Loucy (cell line): ENCODE results near the gene RASSF4.

ENCODE experiments used
- H2AFZ ChIP-seq: fragments of 200-600 bp; sonication (generic); 2 replicates; pipeline ENCODE4 v1.6.0; 2016; ENCODE audit warnings: antibody characterized with exemption, mild to moderate bottlenecking, low read length, moderate library complexity
- H3F3A ChIP-seq: fragments of 200-600 bp; 2 replicates; pipeline ENCODE4 v1.6.0; 2016; ENCODE audit warnings: antibody characterized with exemption, low read depth, mild to moderate bottlenecking
- H3K27me3 ChIP-seq: fragments of 200-600 bp; sonication (generic); 2 replicates; pipeline ENCODE4 v1.6.1; 2014; ENCODE audit warnings: low read length, mild to moderate bottlenecking; ENCODE audit not compliant: insufficient read depth, poor library complexity, severe bottlenecking
- H3K36me3 ChIP-seq: fragments of 200-600 bp; sonication (generic); 2 replicates; pipeline ENCODE4 v1.6.1; 2016; ENCODE audit warnings: low read length; ENCODE audit not compliant: insufficient read depth
- H3K4me1 ChIP-seq: fragments of 200-600 bp; sonication (generic); 2 replicates; pipeline ENCODE4 v1.5.1; 2014; ENCODE audit warnings: low read length, mild to moderate bottlenecking; ENCODE audit not compliant: insufficient read depth, poor library complexity, severe bottlenecking
- H3K4me2 ChIP-seq: fragments of 200-600 bp; sonication (generic); 2 replicates; pipeline ENCODE4 v1.6.0; 2014; ENCODE audit warnings: antibody characterized with exemption, low read length, low read depth, mild to moderate bottlenecking; ENCODE audit not compliant: poor library complexity, severe bottlenecking
- H3K4me3 ChIP-seq: fragments of 200-600 bp; sonication (generic); 2 replicates; pipeline ENCODE4 v1.5.1; 2014; ENCODE audit warnings: low read length, mild to moderate bottlenecking, mixed read lengths; ENCODE audit not compliant: poor library complexity, severe bottlenecking
- H3K79me2 ChIP-seq: fragments of 200-600 bp; sonication (generic); 2 replicates; pipeline ENCODE4 v1.6.1; 2014; ENCODE audit warnings: low read length; ENCODE audit not compliant: insufficient read depth
- H3K9ac ChIP-seq: fragments of 200-600 bp; sonication (generic); 2 replicates; pipeline ENCODE4 v1.6.0; 2014; ENCODE audit warnings: mild to moderate bottlenecking, low read depth, low read length, moderate library complexity; ENCODE audit not compliant: poor library complexity, severe bottlenecking
- H3K9me2 ChIP-seq: fragments of 200-600 bp; sonication (generic); replicated peaks from 2 replicates; pipeline ENCODE4 v1.6.1; 2016; ENCODE audit warnings: low read depth, low read length, mixed read lengths
- H3K9me3 ChIP-seq: fragments of 200-600 bp; sonication (generic); 2 replicates; pipeline ENCODE4 v1.6.1; 2014; ENCODE audit warnings: mild to moderate bottlenecking, antibody characterized with exemption, low read length, low read depth; ENCODE audit not compliant: insufficient read depth
- H4K20me1 ChIP-seq: fragments of 200-600 bp; sonication (generic); 2 replicates; pipeline ENCODE4 v1.6.0; 2014; ENCODE audit warnings: antibody characterized with exemption, low read length, mild to moderate bottlenecking; ENCODE audit not compliant: insufficient read depth, poor library complexity, severe bottlenecking
- CTCF ChIP-seq: fragments of 200-600 bp; sonication (generic); conservative IDR thresholded peaks from 2 replicates; pipeline ENCODE4 v1.5.1; 2014; ENCODE audit warnings: mild to moderate bottlenecking, antibody characterized with exemption, low read length
- EZH2phosphoT487 ChIP-seq: fragments of 200-600 bp; IDR thresholded peaks from 2 replicates; pipeline ENCODE4 v1.6.1; 2018; ENCODE audit warnings: antibody characterized with exemption, mild to moderate bottlenecking, moderate library complexity, borderline replicate concordance

The RASSF4 gene

DNA sequence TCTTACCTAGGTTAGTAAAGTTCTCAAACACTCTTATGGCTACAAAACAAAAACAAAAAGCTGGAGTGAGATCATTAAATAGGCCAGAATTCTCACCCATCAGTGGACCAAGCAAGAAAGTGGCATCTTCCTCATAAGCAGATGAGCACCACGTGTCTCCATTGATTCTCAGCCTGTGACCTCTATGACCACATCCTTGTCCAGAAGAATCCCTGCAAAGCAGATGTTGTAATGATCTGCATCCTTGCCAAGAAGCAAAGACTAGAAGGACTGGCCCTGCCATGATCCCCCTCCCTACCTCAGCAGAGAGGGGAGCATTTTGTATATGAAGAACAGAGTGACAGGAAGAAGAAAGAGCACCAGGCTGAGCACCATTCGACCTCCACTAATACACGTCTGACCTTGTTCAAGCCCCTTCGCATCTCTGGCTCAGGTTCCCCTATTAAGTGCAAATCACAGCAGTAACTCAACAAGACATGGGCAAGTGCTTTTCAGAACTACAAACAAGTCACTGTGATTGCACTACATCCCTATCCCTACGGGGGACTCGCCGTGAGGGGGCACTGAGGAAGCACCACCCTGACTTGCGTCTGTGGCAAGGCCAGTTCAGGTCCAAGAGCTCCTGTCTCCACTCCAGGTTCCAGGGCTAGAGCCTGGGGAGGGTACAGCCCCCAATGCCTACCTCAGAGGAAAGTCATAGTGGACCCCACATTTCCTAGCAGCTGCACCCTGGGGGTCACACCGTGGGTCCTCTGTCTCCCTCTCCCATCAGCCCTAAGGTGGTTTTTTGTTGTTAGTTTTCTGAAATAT is 22.2 kb upstream of the RASSF4 start:
- no peak overlapping the region for H3K4me2 ChIP-seq
- no peaks in the 10 kb centered on the region for H3K9me3 ChIP-seq
- H3K27me3 ChIP-seq: no peaks in the 10 kb centered on the region
- H3K9ac ChIP-seq: no peak overlapping the region
- H3K79me2 ChIP-seq: no peaks in the 10 kb centered on the region
- no peaks in the 10 kb centered on the region for H3K36me3 ChIP-seq
- H2AFZ ChIP-seq: no peak overlapping the region
- TF ChIP-seq CTCF (no peak), EZH2phosphoT487 (no peak)
- H3K4me1 ChIP-seq: peaks cover 32% of the 10 kb centered on the region
- H3K9me2 ChIP-seq: no peaks in the 10 kb centered on the region
- H3K4me3 ChIP-seq: no peak overlapping the region
- no peaks in the 10 kb centered on the region for H4K20me1 ChIP-seq
- no peaks in the 10 kb centered on the region for H3F3A ChIP-seq

DNA sequence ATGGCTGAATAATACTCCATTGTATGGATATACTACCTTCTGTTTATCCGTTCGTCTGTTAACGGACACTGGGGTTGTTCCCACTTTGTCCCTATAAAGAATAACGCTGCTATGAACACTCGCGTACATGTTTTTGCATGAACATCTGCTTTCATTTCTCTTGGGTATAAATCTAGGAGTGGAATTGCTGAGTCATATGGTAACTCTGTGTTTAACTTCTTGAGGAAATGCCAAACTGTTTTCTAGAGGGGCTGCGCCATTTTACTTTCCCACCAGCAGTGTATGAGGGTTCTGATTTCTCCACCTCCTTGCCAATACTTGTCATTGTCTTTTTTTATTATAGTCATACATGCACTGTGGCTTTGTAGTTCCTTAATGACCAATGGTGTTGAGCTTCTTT is 20.6 kb upstream of the RASSF4 start:
- H3K9me3 ChIP-seq: 0 out of 2 replicates have a peak, but pooled peaks cover 1% of the 10 kb centered on the region
- H3K9me2 ChIP-seq: no peaks in the 10 kb centered on the region
- H4K20me1 ChIP-seq: no peaks in the 10 kb centered on the region
- no peaks in the 10 kb centered on the region for H3K79me2 ChIP-seq
- no peak overlapping the region for H3K9ac ChIP-seq
- no peaks in the 10 kb centered on the region for H3K36me3 ChIP-seq
- H2AFZ ChIP-seq: no peak overlapping the region
- no peak overlapping the region for H3K4me2 ChIP-seq
- H3K4me1 ChIP-seq: peaks cover 23% of the 10 kb centered on the region
- no peaks in the 10 kb centered on the region for H3K27me3 ChIP-seq
- no peak overlapping the region for H3K4me3 ChIP-seq
- no peak for TF ChIP-seq EZH2phosphoT487
- no peaks in the 10 kb centered on the region for H3F3A ChIP-seq

DNA sequence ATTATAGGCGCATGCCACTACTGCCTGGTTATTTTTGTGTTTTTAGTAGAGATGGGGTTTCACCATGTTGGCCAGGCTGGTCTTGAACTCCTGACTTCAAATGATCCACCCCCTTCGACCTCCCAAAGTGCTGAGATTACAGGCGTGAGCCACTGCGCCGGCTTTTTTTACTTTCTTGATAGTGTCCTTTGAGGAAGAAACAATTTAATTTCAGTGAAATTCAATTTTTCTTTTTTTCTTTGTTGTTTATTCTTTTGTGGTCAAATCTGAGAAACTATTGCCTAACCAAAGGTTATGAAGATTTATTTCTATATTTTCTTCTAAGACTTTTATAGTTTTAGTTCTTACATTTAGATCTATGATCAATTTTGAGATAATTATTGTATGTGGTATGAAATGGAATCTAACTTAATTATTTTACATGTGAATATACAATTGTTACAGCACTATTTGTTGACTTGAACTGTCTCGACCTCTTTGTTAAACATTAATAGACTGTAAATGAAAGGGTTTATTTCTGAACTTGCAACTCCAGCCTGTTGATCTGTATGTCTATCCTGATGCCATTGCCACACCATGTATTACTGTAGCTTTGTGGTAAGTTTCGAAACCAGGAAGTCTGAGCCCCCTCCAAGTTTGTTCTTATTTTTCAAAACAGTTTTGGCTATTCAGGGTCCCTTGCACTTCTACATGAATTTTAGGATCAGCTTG is 19.8 kb upstream of the RASSF4 start:
- H3K79me2 ChIP-seq: no peaks in the 10 kb centered on the region
- TF ChIP-seq EZH2phosphoT487: no peak
- TF ChIP-seq CTCF: no peak
- H3F3A ChIP-seq: no peaks in the 10 kb centered on the region
- no peaks in the 10 kb centered on the region for H3K9me2 ChIP-seq
- H3K9ac ChIP-seq: no peak overlapping the region
- peaks cover 23% of the 10 kb centered on the region for H3K4me1 ChIP-seq
- H3K4me3 ChIP-seq: no peak overlapping the region
- H2AFZ ChIP-seq: no peak overlapping the region
- no peaks in the 10 kb centered on the region for H3K27me3 ChIP-seq
- H4K20me1 ChIP-seq: no peaks in the 10 kb centered on the region
- no peak overlapping the region for H3K4me2 ChIP-seq
- no peaks in the 10 kb centered on the region for H3K36me3 ChIP-seq
- 0 out of 2 replicates have a peak, but pooled peaks cover 5% of the 10 kb centered on the region for H3K9me3 ChIP-seq
